H1 (cell line): ENCODE results near the gene LARP1. TPM values are rescaled to one million over a fixed set of nuclear protein-coding genes. Genes with fewer than 3 reads are reported as not detected.

Source experiments
- CTCF ChIA-PET: fragments of 300-600 bp; sonication (Branson Sonifier 250); formaldehyde crosslinking; loops from one replicate; lab custom pipeline; 2021; ENCODE audit not compliant: partially characterized antibody; lab: Charles Lee
- POLR2A ChIA-PET: fragments of 300-600 bp; sonication (Branson Sonifier 250); formaldehyde crosslinking; loops from one replicate; lab custom pipeline; 2021; ENCODE audit warnings: inconsistent platforms; ENCODE audit not compliant: partially characterized antibody; lab: Charles Lee
- DNase-seq, 2 experiments: peaks; one replicate each; pipeline versions ENCODE4 v3.0.0 to v3.0.0-alpha.2; 2010 to 2022; ENCODE audit warnings: low spot score in 2 of 2, low read depth in 1 of 2, mixed read lengths in 1 of 2
- FAIRE-seq: peaks from 2 replicates; lab custom pipeline; 2011; peaks lifted over from hg19 to GRCh38; lab: Jason Lieb, UNC
- H2AFZ ChIP-seq: 2 replicates; pipeline ENCODE4 v1.8.1; 2012; ENCODE audit warnings: low read length, inconsistent platforms
- H2AK5ac ChIP-seq: 2 replicates; pipeline ENCODE4 v1.6.1; 2013; ENCODE audit warnings: low read depth, low read length
- H2BK120ac ChIP-seq: replicated peaks from 2 replicates; pipeline ENCODE3; 2013; ENCODE audit warnings: low read depth, low read length, inconsistent platforms
- H2BK12ac ChIP-seq: 2 replicates; pipeline ENCODE4 v1.6.1; 2013; ENCODE audit warnings: low read depth, low read length
- H2BK15ac ChIP-seq: 2 replicates; pipeline ENCODE4 v1.6.1; 2013; ENCODE audit warnings: low read length
- H2BK20ac ChIP-seq: 2 replicates; pipeline ENCODE4 v1.6.1; 2013; ENCODE audit warnings: low read length
- H2BK5ac ChIP-seq: 2 replicates; pipeline ENCODE4 v1.6.1; 2013; ENCODE audit warnings: low read depth, low read length
- H3K14ac ChIP-seq: 2 replicates; pipeline ENCODE4 v1.6.1; 2013; ENCODE audit warnings: inconsistent platforms; ENCODE audit not compliant: insufficient read length
- H3K18ac ChIP-seq: 2 replicates; pipeline ENCODE4 v1.6.1; 2013; ENCODE audit warnings: low read length; ENCODE audit errors: extremely low read depth
- H3K23ac ChIP-seq: 2 replicates; pipeline ENCODE4 v1.6.1; 2013; ENCODE audit warnings: inconsistent platforms; ENCODE audit not compliant: insufficient read length
- H3K23me2 ChIP-seq: 2 replicates; pipeline ENCODE4 v1.6.1; 2013; ENCODE audit warnings: low read depth, low read length
- H3K27ac ChIP-seq: 2 replicates; pipeline ENCODE4 v1.6.1; 2011; ENCODE audit warnings: low read depth, low read length, inconsistent platforms
- H3K27me3 ChIP-seq, 4 experiments: replicated peaks in 1 of 4; 1 replicate in 1 of 4; 2 replicates in 3 of 4; pipeline versions ENCODE4 v1.6.1 to v1.8.1; 2011 to 2013; ENCODE audit warnings: low read length in 3 of 4, mild to moderate bottlenecking in 3 of 4, inconsistent platforms in 2 of 4, mixed read lengths in 2 of 4, moderate library complexity in 1 of 4; ENCODE audit not compliant: control insufficient read depth in 3 of 4, insufficient read depth in 3 of 4; ENCODE audit errors: extremely low read depth in 1 of 4
- H3K36me3 ChIP-seq, 4 experiments: 2 replicates each; pipeline versions ENCODE4 v1.6.1 to v1.8.1; 2011 to 2013; ENCODE audit warnings: mild to moderate bottlenecking in 4 of 4, low read length in 3 of 4, moderate library complexity in 2 of 4, control low read depth in 1 of 4, inconsistent platforms in 1 of 4; ENCODE audit not compliant: insufficient read depth in 4 of 4, control insufficient read depth in 2 of 4
- H3K4ac ChIP-seq: replicated peaks from 2 replicates; pipeline ENCODE3; 2013; ENCODE audit warnings: low read length, low read depth, mixed read lengths, inconsistent platforms; ENCODE audit not compliant: insufficient read length
- H3K4me1 ChIP-seq, 4 experiments: replicated peaks in 1 of 4; 1 replicate in 1 of 4; 2 replicates in 3 of 4; pipeline versions ENCODE4 v1.6.1 to v1.8.1; 2011 to 2013; ENCODE audit warnings: low read length in 3 of 4, inconsistent platforms in 2 of 4, mixed read lengths in 1 of 4; ENCODE audit not compliant: insufficient read depth in 4 of 4, control insufficient read depth in 3 of 4
- H3K4me2 ChIP-seq, 2 experiments: 2 replicates each; pipeline versions ENCODE4 v1.6.1 to v1.8.1; 2011 to 2013; ENCODE audit warnings: low read depth in 2 of 2, low read length in 2 of 2, control low read depth in 1 of 2, inconsistent platforms in 1 of 2, mild to moderate bottlenecking in 1 of 2; ENCODE audit not compliant: insufficient read depth in 1 of 2
- H3K4me3 ChIP-seq, 4 experiments: fragments of 200-600, 300-600 bp in 1 of 4; sonication (generic), shearing (Covaris generic), sonication (Bioruptor Twin) in 1 of 4; 2 replicates each; pipeline versions ENCODE4 v1.5.1 to v1.8.1; 2011 to 2016; ENCODE audit warnings: low read length in 4 of 4, low read depth in 3 of 4, control low read depth in 2 of 4, inconsistent platforms in 2 of 4, mild to moderate bottlenecking in 2 of 4, mixed read lengths in 1 of 4, moderate library complexity in 1 of 4; ENCODE audit not compliant: insufficient read depth in 2 of 4; ENCODE audit errors: extremely low read depth in 1 of 4
- H3K56ac ChIP-seq: replicated peaks from 2 replicates; pipeline ENCODE3; 2013; ENCODE audit warnings: low read depth, mild to moderate bottlenecking, mixed read lengths, low read length, inconsistent platforms; ENCODE audit not compliant: insufficient read length
- H3K79me1 ChIP-seq: 2 replicates; pipeline ENCODE4 v1.6.1; 2013; ENCODE audit warnings: low read depth, low read length, control low read depth
- H3K79me2 ChIP-seq, 2 experiments: 2 replicates each; pipeline versions ENCODE4 v1.6.1 to v1.8.1; 2012 to 2013; ENCODE audit warnings: low read length in 2 of 2, mild to moderate bottlenecking in 2 of 2, inconsistent platforms in 1 of 2; ENCODE audit not compliant: insufficient read depth in 2 of 2, control insufficient read depth in 1 of 2
- H3K9ac ChIP-seq, 4 experiments: replicated peaks in 1 of 4; 1 replicate in 1 of 4; 2 replicates in 3 of 4; pipeline versions ENCODE4 v1.6.1 to v1.8.1; 2011 to 2013; ENCODE audit warnings: low read depth in 3 of 4, low read length in 3 of 4, control low read depth in 2 of 4, mild to moderate bottlenecking in 2 of 4, moderate library complexity in 2 of 4, inconsistent platforms in 1 of 4; ENCODE audit errors: extremely low read depth in 1 of 4
- H3K9me3 ChIP-seq, 2 experiments: 2 replicates each; pipeline versions ENCODE4 v1.6.1 to v1.8.1; 2012 to 2013; ENCODE audit warnings: mild to moderate bottlenecking in 2 of 2, moderate library complexity in 2 of 2, control low read depth in 1 of 2, inconsistent platforms in 1 of 2, low read depth in 1 of 2, low read length in 1 of 2, mixed read lengths in 1 of 2; ENCODE audit not compliant: insufficient read depth in 2 of 2
- H4K20me1 ChIP-seq, 2 experiments: replicated peaks in 1 of 2; 2 replicates each; pipeline versions ENCODE3 to v1.8.1; 2011 to 2013; ENCODE audit warnings: inconsistent platforms in 2 of 2, low read length in 2 of 2, mild to moderate bottlenecking in 1 of 2; ENCODE audit not compliant: insufficient read depth in 2 of 2, control insufficient read depth in 1 of 2
- H4K5ac ChIP-seq: 2 replicates; pipeline ENCODE4 v1.6.1; 2013; ENCODE audit warnings: low read length, low read depth, mixed read lengths, inconsistent platforms; ENCODE audit not compliant: insufficient read length
- H4K8ac ChIP-seq: 2 replicates; pipeline ENCODE4 v1.8.0; 2013; ENCODE audit warnings: mild to moderate bottlenecking, moderate library complexity, low read length, inconsistent platforms; ENCODE audit not compliant: insufficient read depth; ENCODE audit errors: extremely low read depth
- H4K91ac ChIP-seq: replicated peaks from 2 replicates; pipeline ENCODE3; 2013; ENCODE audit warnings: low read length, mixed read lengths, inconsistent platforms; ENCODE audit not compliant: insufficient read length
- ASH2L ChIP-seq: fragments of 200-600, 300-600 bp; sonication (generic); IDR thresholded peaks from one replicate; pipeline ENCODE4 v1.7.1; 2017; ENCODE audit warnings: low read length
- BACH1 ChIP-seq: IDR thresholded peaks from 2 replicates; pipeline ENCODE4 v1.6.1; 2012; ENCODE audit warnings: low read length, improper control_type of control experiment
- BRCA1 ChIP-seq: IDR thresholded peaks from 2 replicates; pipeline ENCODE4 v1.6.1; 2012; ENCODE audit warnings: low read depth, low read length, improper control_type of control experiment
- CEBPB ChIP-seq: IDR thresholded peaks from 2 replicates; pipeline ENCODE4 v1.6.1; 2012; ENCODE audit warnings: low read depth, low read length
- GABPA ChIP-seq: IDR thresholded peaks from 2 replicates; pipeline ENCODE4 v1.6.1; 2011; ENCODE audit warnings: mild to moderate bottlenecking, low read length, moderate library complexity, borderline replicate concordance; ENCODE audit not compliant: insufficient read depth
- NANOG ChIP-seq: IDR thresholded peaks from 2 replicates; pipeline ENCODE4 v1.6.1; 2011; ENCODE audit warnings: low read length, low read depth, mild to moderate bottlenecking, inconsistent platforms; ENCODE audit not compliant: insufficient read depth, poor library complexity, severe bottlenecking
- POLR2A ChIP-seq, 2 experiments: IDR thresholded peaks; 1 replicate in 1 of 2; 2 replicates in 1 of 2; pipeline ENCODE4 v1.6.1; 2011; ENCODE audit warnings: low read depth in 2 of 2, low read length in 2 of 2, mild to moderate bottlenecking in 2 of 2; ENCODE audit errors: control extremely low read depth in 1 of 2
- RAD21 ChIP-seq, 2 experiments: IDR thresholded peaks in 1 of 2; conservative IDR thresholded peaks in 1 of 2; 2 replicates each; pipeline ENCODE4 v1.6.1; 2011; ENCODE audit warnings: low read depth in 2 of 2, low read length in 2 of 2, improper control_type of control experiment in 1 of 2, inconsistent platforms in 1 of 2, mild to moderate bottlenecking in 1 of 2, moderate library complexity in 1 of 2
- RXRA ChIP-seq: IDR thresholded peaks from 2 replicates; pipeline ENCODE4 v1.6.1; 2011; ENCODE audit warnings: low read depth, mild to moderate bottlenecking, low read length, moderate library complexity; ENCODE audit not compliant: insufficient read depth
- SIX5 ChIP-seq: IDR thresholded peaks from 2 replicates; pipeline ENCODE4 v1.6.1; 2011; ENCODE audit warnings: mild to moderate bottlenecking, low read depth, low read length
- YY1 ChIP-seq: IDR thresholded peaks from 2 replicates; pipeline ENCODE4 v1.6.1; 2011; ENCODE audit warnings: low read depth, mild to moderate bottlenecking, low read length
- WGBS, 2 experiments: shearing (Covaris generic) in 1 of 2; methylation state at CpG; one replicate each; pipeline versions ENCODE4 v1.1.6 to v1.1.7; 2013 to 2015; ENCODE audit warnings: low lambda C conversion rate in 2 of 2, mixed read lengths in 2 of 2, inconsistent platforms in 1 of 2, low coverage in 1 of 2, missing lambda C conversion rate in 1 of 2; ENCODE audit not compliant: insufficient replicate concordance in 2 of 2, insufficient coverage in 1 of 2, insufficient read length in 1 of 2; ENCODE audit errors: extremely low coverage in 1 of 2, missing lambda C conversion rate in 1 of 2; 5-methylcytosine and 5-hydroxymethylcytosine counted together
- polyA plus RNA-seq, 7 experiments: library from polyadenylated mRNA; depleted of rRNA in 3 of 7; stranded (reverse) in 5 of 7; unstranded in 2 of 7; fragments of >200 nt in 5 of 7; fragments of 200-250 nt in 2 of 7; gene quantifications; 1 replicate in 5 of 7; 2 replicates in 1 of 7; 4 replicates in 1 of 7; pipeline versions ENCODE4 v1.2.1 to v1.2.3, GENCODE V29; 2011 to 2013; ENCODE audit warnings: missing spikeins in 2 of 7, mixed read lengths in 2 of 7
- total RNA-seq: library from RNA; stranded (reverse); fragmentation: NEBNext Ultra II Directional; extraction: Animal tissue kit (Norgen Biotek cat#: 25700); gene quantifications from 2 replicates; pipeline ENCODE4 v1.2.1, GENCODE V29; 2021
- TF ChIP-seq, protein P1 (sequence below): IDR thresholded peaks from 2 replicates; pipeline ENCODE4 v1.6.1; 2011; ENCODE audit warnings: low read length, improper control_type of control experiment

The LARP1 gene
- total and polyA plus RNA-seq, 2 of the 8 experiments (the other 6 are each of a cell fraction or from before 2014, with no cell fraction given), result 106 to 422 TPM

DNA sequence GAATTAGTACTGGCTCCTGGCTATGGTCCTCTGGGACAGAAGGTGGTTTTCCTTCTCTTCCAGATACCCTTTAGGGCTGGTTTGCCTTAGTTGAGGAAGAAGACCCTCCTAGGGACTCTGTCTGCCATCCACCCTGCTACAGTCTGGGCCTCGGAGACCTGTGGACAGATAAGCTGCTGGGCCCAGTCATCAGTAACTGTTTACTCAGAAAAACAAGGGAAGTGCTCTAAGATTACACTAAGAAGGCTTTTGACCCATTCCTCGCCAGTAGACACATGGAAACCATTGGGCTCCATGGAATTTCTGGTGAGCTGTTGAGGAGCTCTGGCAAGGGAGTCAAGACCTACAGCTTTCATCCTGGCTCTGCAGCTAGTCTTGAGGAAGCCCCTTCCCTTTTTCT lies 31.2 kb downstream of the LARP1 start:
- H3K27me3 ChIP-seq, result no peaks in the 10 kb centered on the region
- H3K23me2 ChIP-seq, result 0 out of 2 replicates have a peak, but pooled peaks cover 2% of the 10 kb centered on the region
- no peak overlapping the region for H2AFZ ChIP-seq
- H3K79me1 ChIP-seq, result peaks cover 29% of the 10 kb centered on the region
- no peak overlapping the region for H3K23ac ChIP-seq
- H2BK120ac ChIP-seq, result no peak overlapping the region
- WGBS, 2 experiments, result 87% methylated on average over 2 of the region's 2 CpGs; no CpG with 5 or more reads in 1 of the 2 experiments
- no peak overlapping the region for H4K8ac ChIP-seq
- no peak overlapping the region for H3K18ac ChIP-seq
- no peak overlapping the region for H3K4me3 ChIP-seq
- no peak overlapping the region for H3K27ac ChIP-seq
- no peak overlapping the region for H4K91ac ChIP-seq
- CTCF ChIA-PET, result interaction anchor here (0.8 to 1.7 kb wide), 7 partner anchors 11 to 155 kb away, joined by 3 to 6 read pairs (median 3); no protein-coding TSS in a partner anchor
- H2BK5ac ChIP-seq, result no peak overlapping the region
- H3K4ac ChIP-seq, result no peak overlapping the region
- no peak for DNase-seq
- peaks cover 68 to 93% of the 10 kb centered on the region in 2 experiments for H3K79me2 ChIP-seq
- peaks cover 16 to 34% (median 29%) of the 10 kb centered on the region in 4 experiments for H3K4me1 ChIP-seq
- H4K5ac ChIP-seq, result no peak overlapping the region
- no peak overlapping the region for H2AK5ac ChIP-seq
- no peak overlapping the region for H3K9ac ChIP-seq
- H2BK20ac ChIP-seq, result no peak overlapping the region
- no peak overlapping the region for H2BK12ac ChIP-seq
- FAIRE-seq, result no peak
- H3K14ac ChIP-seq, result no peak overlapping the region
- no peak overlapping the region for H2BK15ac ChIP-seq
- H3K9me3 ChIP-seq, result no peaks in the 10 kb centered on the region
- peak overlapping the region in 1 of 2 experiments; percentile 23; a peak in 2 of 4 replicates for H3K4me2 ChIP-seq
- H3K36me3 ChIP-seq, result peaks cover 7 to 17% (median 13%) of the 10 kb centered on the region in 4 experiments; a peak in 7 of 8 replicates
- peaks cover 51 to 54% of the 10 kb centered on the region in 2 experiments for H4K20me1 ChIP-seq
- POLR2A ChIA-PET, result interaction anchor here (0.6 to 20.6 kb wide), 3 partner anchors 10 to 22 kb away, joined by 4 to 307 read pairs (median 5); no protein-coding TSS in a partner anchor
- no peak overlapping the region for H3K56ac ChIP-seq
- TF ChIP-seq RAD21 (IDR thresholded peaks at IDR 0.05 in 1 of 2, conservative IDR thresholded peaks at IDR 0.05 in 1 of 2; ENCODE audit: low read depth in 2 of 2, low read length in 2 of 2) (no peak), RXRA (no peak), CEBPB (no peak), GABPA (no peak), YY1 (no peak), NANOG (no peak), BACH1 (no peak), BRCA1 (no peak), POLR2A (IDR thresholded peaks at IDR 0.05; ENCODE audit: control extremely low read depth in 1 of 2, low read depth in 2 of 2, low read length in 2 of 2) (no peak), SIX5 (no peak), ASH2L (no peak)
- TF ChIP-seq, protein P1, sequence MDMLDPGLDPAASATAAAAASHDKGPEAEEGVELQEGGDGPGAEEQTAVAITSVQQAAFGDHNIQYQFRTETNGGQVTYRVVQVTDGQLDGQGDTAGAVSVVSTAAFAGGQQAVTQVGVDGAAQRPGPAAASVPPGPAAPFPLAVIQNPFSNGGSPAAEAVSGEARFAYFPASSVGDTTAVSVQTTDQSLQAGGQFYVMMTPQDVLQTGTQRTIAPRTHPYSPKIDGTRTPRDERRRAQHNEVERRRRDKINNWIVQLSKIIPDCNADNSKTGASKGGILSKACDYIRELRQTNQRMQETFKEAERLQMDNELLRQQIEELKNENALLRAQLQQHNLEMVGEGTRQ, result no peak
